ENCODE data around the gene FNDC11. TPM values are rescaled to one million over a fixed set of nuclear protein-coding genes. Genes with fewer than 3 reads are reported as not detected.
"Not testable (repeated sequence)": the region's sequence is repeated elsewhere in the genome, so short reads cannot be mapped to it uniquely, and the experiment has no call there.

Gene FNDC11
- total RNA-seq, 2 experiments from 2014 or later, result 0.10 TPM; not detected in 1

- Mint-ChIP-seq H3K27ac (no peak overlapping the region), H3K4me3 (peak overlapping the region; percentile 27), H3K9me3 (no peaks in the 10 kb centered on the region), H3K36me3 (ENCODE audit: low read depth) (no peaks in the 10 kb centered on the region), H3K4me1 (ENCODE audit: low read depth) (peaks cover 21% of the 10 kb centered on the region), H3K27me3 (ENCODE audit: low read depth) (no peaks in the 10 kb centered on the region)
- CTCF ChIA-PET, result no interaction called here
- peak; percentile 28 for DNase-seq
- intact Hi-C loops (cut with micrococcal nuclease), result no loop called here
Observed at GRCh38 chr20:63568170-63568981, 14.4 kb downstream of the FNDC11 start.

DNA sequence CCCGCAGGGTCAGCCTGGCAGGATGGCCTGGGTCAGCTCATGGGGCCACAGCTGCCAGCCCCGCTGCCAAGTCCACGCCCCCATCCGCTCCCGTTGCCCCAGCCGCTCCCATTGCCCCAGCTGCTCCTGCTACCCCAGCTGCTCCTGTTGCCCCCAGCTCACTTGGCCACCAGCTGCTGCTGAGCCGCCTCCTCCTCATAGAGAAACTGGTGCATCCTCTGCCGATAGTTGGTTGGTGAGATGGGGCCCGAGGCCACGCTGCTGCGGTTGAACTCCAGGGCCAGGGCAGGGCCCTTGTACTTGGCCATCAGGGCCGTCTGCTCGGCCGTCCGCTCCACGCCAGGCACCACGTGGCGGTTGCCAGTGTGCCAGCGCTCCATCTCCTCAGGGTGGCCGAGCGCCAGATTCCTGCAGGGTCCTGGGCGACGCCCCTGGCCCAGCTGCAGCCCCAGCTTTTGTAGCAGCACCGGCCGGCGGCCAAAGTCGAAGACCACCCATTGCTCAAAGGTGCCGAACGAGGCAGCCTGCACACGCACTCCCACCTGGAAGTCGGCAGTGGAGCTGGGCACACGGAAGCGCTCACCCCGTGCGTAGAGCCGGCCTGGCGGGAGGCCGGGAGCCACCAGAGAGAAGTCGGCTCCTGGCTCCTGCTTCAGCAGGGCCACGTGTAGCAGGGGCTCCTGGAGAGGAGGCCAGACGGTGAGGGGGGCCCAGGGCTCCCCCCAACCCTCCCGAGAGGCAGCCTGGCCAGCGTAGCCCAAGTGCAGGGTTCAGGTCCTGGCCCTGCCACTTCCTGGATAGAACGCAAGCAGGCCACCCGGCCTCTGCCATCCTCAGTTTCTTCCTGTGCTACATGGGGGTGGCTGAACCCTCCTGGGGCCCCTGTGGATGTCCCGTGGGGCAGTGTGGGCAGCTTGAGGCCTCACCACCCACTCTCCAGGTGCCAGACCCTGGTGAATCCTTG lies 15.3 kb downstream of the FNDC11 start:
- Mint-ChIP-seq H3K4me3 (no peak overlapping the region), H3K9me3 (no peaks in the 10 kb centered on the region), H3K36me3 (ENCODE audit: low read depth) (no peaks in the 10 kb centered on the region), H3K4me1 (ENCODE audit: low read depth) (peaks cover 24% of the 10 kb centered on the region), H3K27ac (no peak overlapping the region), H3K27me3 (ENCODE audit: low read depth) (no peaks in the 10 kb centered on the region)
- intact Hi-C loops (cut with micrococcal nuclease), result no loop called here
- CTCF ChIA-PET, result no interaction called here
- DNase-seq, result no peak

DNA sequence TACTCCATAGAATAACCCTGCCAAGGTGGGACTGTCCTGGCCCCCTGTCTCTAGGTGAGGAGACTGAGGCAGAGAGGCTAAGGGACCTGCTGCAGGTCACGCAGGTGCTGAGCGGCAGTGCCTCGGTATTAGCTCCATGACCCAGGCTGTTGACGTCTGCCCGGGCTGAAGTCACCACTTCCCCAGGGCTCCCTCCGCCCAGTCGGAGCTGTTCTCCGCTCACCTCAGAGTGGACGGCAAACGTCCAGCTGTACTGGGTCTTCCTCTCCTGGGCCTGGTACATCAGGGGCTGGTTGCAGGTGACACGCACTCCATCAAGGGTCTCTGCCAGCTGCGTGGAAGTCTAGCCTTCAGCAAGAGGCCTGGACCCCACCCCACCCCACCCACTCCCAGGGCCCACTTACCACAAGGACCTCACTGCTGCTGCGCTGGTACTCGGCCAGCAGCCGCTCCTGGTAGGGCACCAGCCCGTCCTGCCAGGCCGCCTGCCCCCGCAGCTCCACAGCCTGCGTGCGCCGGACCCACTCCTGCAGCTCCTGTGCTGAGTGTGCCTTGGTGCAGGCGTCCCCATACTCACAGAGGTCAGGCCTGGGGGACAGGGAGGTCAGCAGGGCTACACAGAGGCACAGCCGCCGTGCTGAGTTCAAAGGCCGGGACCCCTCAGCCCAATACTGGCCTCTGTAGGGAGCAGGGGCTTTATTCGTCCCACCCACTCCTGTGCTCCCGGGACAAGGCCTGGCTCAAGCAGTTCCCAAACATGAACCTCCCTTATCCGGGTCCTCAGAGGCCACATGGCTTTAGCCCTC lies 16.5 kb downstream of the FNDC11 start:
- no peak for DNase-seq
- H3K27ac Mint-ChIP-seq, result no peak overlapping the region
- H3K9me3 Mint-ChIP-seq, result no peaks in the 10 kb centered on the region
- H3K27me3 Mint-ChIP-seq (ENCODE audit: low read depth), result no peaks in the 10 kb centered on the region
- no peak overlapping the region for H3K4me3 Mint-ChIP-seq
- no peaks in the 10 kb centered on the region for H3K36me3 Mint-ChIP-seq (ENCODE audit: low read depth)
- H3K4me1 Mint-ChIP-seq (ENCODE audit: low read depth), result peaks cover 24% of the 10 kb centered on the region
- CTCF ChIA-PET, result interaction anchor here (1.3 kb wide), 1 partner anchor 18 kb away, joined by 3 read pairs; no protein-coding TSS in a partner anchor
- intact Hi-C loops (cut with micrococcal nuclease), result no loop called here

DNA sequence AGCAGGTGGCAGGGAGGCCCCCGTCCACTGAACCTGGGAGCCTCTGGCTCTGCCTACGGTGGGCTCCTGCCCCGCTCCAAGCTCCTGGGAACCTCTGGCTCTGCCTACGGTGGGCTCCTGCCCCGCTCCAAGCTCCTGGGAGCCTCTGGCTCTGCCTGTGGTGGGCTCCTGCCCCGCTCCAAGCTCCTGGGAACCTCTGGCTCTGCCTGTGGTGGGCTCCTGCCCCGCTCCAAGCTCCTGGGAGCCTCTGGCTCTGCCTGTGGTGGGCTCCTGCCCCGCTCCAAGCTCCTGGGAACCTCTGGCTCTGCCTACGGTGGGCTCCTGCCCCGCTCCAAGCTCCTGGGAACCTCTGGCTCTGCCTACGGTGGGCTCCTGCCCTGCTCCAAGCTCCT lies 17.1 kb downstream of the FNDC11 start:
- CTCF ChIA-PET, result interaction anchor here (1.3 kb wide), 1 partner anchor 19 kb away, joined by 3 read pairs; no protein-coding TSS in a partner anchor

GRCh38 chr20:63572071-63572787 lies 18.3 kb downstream of the FNDC11 start:
- CTCF ChIA-PET, result interaction anchor here (0.7 kb wide), 1 partner anchor 43 kb away, joined by 3 read pairs; no protein-coding TSS in a partner anchor
- no peak overlapping the region for H3K27ac Mint-ChIP-seq
- no peaks in the 10 kb centered on the region for H3K9me3 Mint-ChIP-seq
- H3K4me1 Mint-ChIP-seq (ENCODE audit: low read depth), result peaks cover 22% of the 10 kb centered on the region
- no peaks in the 10 kb centered on the region for H3K36me3 Mint-ChIP-seq (ENCODE audit: low read depth)
- intact Hi-C loops (cut with micrococcal nuclease), result no loop called here
- H3K27me3 Mint-ChIP-seq (ENCODE audit: low read depth), result no peaks in the 10 kb centered on the region
- H3K4me3 Mint-ChIP-seq, result no peak overlapping the region
- DNase-seq, result no peak

More for the DNA sequence above, 17.1 kb downstream of the FNDC11 start:
- H3K27me3 Mint-ChIP-seq (ENCODE audit: low read depth); H3K4me3 Mint-ChIP-seq; H3K36me3 Mint-ChIP-seq (ENCODE audit: low read depth); H3K9me3 Mint-ChIP-seq; H3K27ac Mint-ChIP-seq; intact Hi-C loops (cut with micrococcal nuclease); DNase-seq: not testable (repeated sequence)
- peaks cover 24% of the 10 kb centered on the region for H3K4me1 Mint-ChIP-seq (ENCODE audit: low read depth)

DNA sequence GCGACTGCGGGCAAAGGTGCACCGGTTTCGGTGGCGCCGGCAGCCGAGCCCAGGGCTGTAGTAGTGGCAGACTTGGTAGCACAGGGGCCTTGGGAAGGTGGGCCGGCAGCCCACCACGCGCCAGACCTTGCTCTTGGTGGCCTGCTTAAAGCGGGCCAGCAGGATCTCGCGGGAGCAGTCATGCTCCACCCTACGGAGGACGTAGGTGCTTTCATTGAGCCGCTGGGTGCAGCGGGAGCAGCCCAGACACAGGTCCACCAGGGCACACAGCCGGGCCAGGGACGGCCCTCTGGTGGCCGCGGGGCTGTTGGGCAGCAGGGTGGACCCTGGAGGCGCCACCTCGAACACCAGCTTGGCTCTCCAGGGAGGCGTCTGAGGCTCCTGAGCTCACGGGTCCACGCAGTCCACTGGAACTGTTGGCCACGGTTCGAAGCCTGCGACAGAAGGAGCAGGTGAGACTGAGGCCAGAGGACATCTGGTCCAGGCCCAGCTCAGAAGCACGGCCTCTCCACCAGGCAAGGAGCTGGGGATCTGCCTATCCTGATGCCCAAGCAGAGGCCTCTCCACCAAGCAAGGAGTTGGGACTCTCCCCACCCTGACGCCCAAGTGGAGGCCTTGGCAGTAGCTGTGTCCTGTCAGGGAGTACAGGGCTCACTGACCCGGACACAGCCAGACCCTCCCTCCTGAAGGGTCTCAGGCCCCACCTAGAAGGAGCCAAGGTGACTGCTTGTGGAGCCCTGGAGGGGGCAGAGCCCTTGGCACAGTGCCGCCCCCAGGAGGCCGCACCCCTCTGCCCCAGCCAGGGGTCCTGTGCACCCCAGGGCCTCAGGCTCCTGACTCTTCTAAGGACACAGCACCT lies 19.1 kb downstream of the FNDC11 start:
- peaks cover 15% of the 10 kb centered on the region for H3K4me1 Mint-ChIP-seq (ENCODE audit: low read depth)
- H3K27ac Mint-ChIP-seq, result no peak overlapping the region
- peak overlapping the region; percentile 73 for H3K4me3 Mint-ChIP-seq
- no peaks in the 10 kb centered on the region for H3K9me3 Mint-ChIP-seq
- no peaks in the 10 kb centered on the region for H3K27me3 Mint-ChIP-seq (ENCODE audit: low read depth)
- H3K36me3 Mint-ChIP-seq (ENCODE audit: low read depth), result no peaks in the 10 kb centered on the region
- no peak for DNase-seq
- intact Hi-C loops (cut with micrococcal nuclease), result no loop called here
- CTCF ChIA-PET, result interaction anchor here (0.6 to 0.9 kb wide), 3 partner anchors 11 to 293 kb away, joined by 3 to 4 read pairs (median 3); no protein-coding TSS in a partner anchor

DNA sequence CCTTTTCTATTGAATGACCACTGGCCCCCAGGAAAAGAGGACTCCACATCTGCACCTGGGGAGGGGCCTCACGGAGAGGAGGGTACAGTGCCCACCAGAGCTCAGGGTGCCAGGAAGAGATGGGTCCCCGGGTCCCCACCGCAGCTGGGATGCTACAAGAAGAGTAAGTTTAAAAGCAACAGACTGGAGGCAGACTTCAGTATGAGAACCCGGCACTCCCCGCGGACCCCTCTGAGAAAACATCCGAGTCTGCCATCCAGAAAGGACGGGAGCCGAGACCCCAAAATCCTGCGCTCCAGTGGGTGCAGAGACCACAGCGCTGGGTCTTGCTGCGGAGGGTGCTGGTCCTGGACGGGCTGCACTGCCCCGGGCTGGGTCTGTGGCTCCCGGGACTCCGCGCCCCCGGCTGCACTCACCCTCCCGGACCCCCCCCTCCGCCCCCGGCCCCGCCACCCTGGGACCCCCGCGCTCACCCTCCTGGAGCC lies 19.7 kb downstream of the FNDC11 start:
- Mint-ChIP-seq H3K4me1 (ENCODE audit: low read depth) (peaks cover 9% of the 10 kb centered on the region), H3K27ac (no peak overlapping the region), H3K4me3 (peak overlapping the region; percentile 73), H3K9me3 (no peaks in the 10 kb centered on the region), H3K36me3 (ENCODE audit: low read depth) (no peaks in the 10 kb centered on the region), H3K27me3 (ENCODE audit: low read depth) (no peaks in the 10 kb centered on the region)
- DNase-seq, result no peak
- CTCF ChIA-PET, result interaction anchor here (0.6 to 0.9 kb wide), 3 partner anchors 12 to 293 kb away, joined by 3 to 4 read pairs (median 3); no protein-coding TSS in a partner anchor
- intact Hi-C loops (cut with micrococcal nuclease), result no loop called here

DNA sequence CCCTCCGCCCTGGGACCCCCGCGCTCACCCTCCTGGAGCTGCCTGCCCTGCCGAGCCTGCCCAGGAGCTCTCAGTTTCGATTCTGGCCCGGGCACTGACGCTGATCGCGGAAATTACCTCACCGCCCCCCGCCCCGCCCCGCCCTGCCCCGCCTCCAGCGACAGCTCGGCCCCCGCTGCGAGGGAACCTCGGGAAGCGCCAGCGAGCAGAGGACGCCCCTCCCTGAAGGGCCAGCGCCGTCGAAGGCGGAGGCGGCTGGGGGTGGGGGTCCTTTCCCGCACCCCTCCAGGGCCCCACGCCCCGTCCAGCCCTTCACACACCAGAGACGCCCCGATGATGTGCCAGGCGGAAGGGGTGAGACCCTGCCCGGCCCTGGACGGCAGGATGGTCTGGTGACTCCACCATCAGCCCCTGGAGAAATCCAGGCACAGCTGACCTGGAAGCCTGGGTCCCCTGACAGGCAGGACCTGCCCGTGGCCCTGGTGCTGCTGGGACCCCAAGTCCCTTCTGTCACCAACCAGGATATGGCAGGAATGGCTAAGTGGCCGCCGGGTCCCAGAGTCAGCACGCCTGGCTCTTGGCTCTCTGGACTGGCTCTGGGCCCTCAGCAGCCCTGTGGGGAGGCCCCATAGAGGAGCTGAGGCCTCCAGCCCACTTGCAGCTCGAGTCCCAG lies 20.3 kb downstream of the FNDC11 start, which contains the start of gene HELZ2:
TSS of gene HELZ2 (minus strand) at position 84 of the 673 bp plus-strand sequence. CDS start 1,854 bp downstream, outside the sequence.
- DNase-seq, result peak; percentile 73
- Mint-ChIP-seq H3K27me3 (ENCODE audit: low read depth) (no peaks in the 10 kb centered on the region), H3K4me1 (ENCODE audit: low read depth) (peaks cover 3% of the 10 kb centered on the region), H3K36me3 (ENCODE audit: low read depth) (no peaks in the 10 kb centered on the region), H3K9me3 (no peaks in the 10 kb centered on the region), H3K4me3 (peak within 1 kb of the TSS; percentile 73), H3K27ac (no peak within 1 kb of the TSS)
- intact Hi-C loops (cut with micrococcal nuclease), result no loop called here
- CTCF ChIA-PET, result interaction anchor here (0.6 to 0.9 kb wide), 2 partner anchors 12 to 95 kb away, joined by 3 read pairs; no protein-coding TSS in a partner anchor

DNA sequence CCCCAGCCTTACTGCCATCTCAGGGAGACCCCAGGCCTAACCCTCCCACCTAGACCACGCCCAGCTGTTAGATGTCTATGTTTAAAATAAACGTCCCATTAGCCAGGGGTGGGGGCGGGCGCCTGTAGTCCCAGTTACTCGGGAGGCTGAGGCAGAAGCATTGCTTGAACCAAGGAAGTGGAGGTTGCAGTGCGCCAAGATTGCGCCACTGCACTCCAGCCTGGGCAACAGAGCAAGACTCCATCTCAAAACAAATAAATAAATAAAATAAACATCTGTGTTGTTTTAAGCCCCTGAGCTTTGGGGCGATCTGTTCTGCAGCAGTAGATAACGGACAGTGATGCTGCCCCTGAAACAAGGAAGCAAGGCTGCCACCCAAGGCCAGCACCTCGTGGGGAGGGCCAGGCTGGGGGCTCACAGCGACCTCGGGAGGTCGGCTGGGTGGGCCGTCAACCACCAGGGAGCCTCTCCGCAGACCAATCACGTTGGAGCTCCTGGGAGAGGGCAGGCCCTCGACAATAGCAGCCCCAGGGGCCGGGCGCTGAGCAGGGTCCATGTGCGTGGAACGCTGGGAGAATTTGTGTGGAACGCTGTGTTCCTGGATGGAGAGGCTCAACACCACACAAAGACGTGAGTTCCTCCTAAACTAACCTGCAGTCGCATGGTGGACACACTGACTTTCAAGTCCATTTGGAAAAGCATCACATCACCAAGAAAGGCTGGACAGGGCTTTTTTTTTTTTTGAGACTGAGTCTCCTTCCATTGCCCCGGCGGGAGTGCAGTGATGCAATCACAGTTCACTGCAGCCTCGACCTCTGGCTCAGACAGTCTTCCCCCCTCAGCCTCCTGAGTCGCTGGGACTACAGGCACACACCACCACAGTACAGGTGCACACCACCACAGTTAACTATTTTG lies 21.1 kb downstream of the FNDC11 start:
- H3K4me3 Mint-ChIP-seq, result peak overlapping the region; percentile 32
- H3K27ac Mint-ChIP-seq, result no peak overlapping the region
- H3K36me3 Mint-ChIP-seq (ENCODE audit: low read depth), result no peaks in the 10 kb centered on the region
- H3K4me1 Mint-ChIP-seq (ENCODE audit: low read depth), result peaks cover 3% of the 10 kb centered on the region
- CTCF ChIA-PET, result interaction anchor here (0.6 kb wide), 1 partner anchor 94 kb away, joined by 3 read pairs; no protein-coding TSS in a partner anchor
- H3K9me3 Mint-ChIP-seq, result no peaks in the 10 kb centered on the region
- H3K27me3 Mint-ChIP-seq (ENCODE audit: low read depth), result no peaks in the 10 kb centered on the region
- intact Hi-C loops (cut with micrococcal nuclease), result no loop called here
- DNase-seq, result no peak
